GM03348 (cell line): ENCODE results near the gene TPO.

Source experiments
- DNase-seq: peaks from one replicate; pipeline ENCODE4 v3.0.0; 2012; ENCODE audit warnings: low spot score

The TPO gene

GRCh38 chr2:1527153-1527992 is 114.1 kb downstream of the TPO start:
- DNase-seq, result no peak

GRCh38 chr2:1528273-1529064 is 115.2 kb downstream of the TPO start:
- DNase-seq, result no peak

GRCh38 chr2:1538663-1539062 is 125.4 kb downstream of the TPO start:
- DNase-seq, result no peak

GRCh38 chr2:1539441-1539840 is 126.2 kb downstream of the TPO start:
- DNase-seq, result no peak

- DNase-seq, result no peak
Observed at GRCh38 chr2:1539973-1540372, 126.7 kb downstream of the TPO start.

- no peak for DNase-seq
Observed at GRCh38 chr2:1540481-1540880, 127.2 kb downstream of the TPO start.

GRCh38 chr2:1541040-1541439 is 127.8 kb downstream of the TPO start:
- no peak for DNase-seq

GRCh38 chr2:1541819-1542475 is 128.7 kb downstream of the TPO start:
- DNase-seq, result no peak

GRCh38 chr2:1542971-1543370 is 129.7 kb downstream of the TPO start:
- no peak for DNase-seq

- DNase-seq, result no peak
Observed at GRCh38 chr2:1543776-1544477, 130.7 kb downstream of the TPO start.

- DNase-seq, result peak; percentile 63
Observed at GRCh38 chr2:1544478-1545069, 131.3 kb downstream of the TPO start.

- DNase-seq, result peak; percentile 86
Observed at GRCh38 chr2:1546023-1546591, 132.8 kb downstream of the TPO start.

- no peak for DNase-seq
Observed at GRCh38 chr2:1546901-1547300, 133.6 kb downstream of the TPO start.

GRCh38 chr2:1548910-1549673 is 135.8 kb downstream of the TPO start:
- no peak for DNase-seq

GRCh38 chr2:1550076-1550475 is 136.8 kb downstream of the TPO start:
- no peak for DNase-seq

- peak; percentile 92 for DNase-seq
Observed at GRCh38 chr2:1550658-1551316, 137.5 kb downstream of the TPO start.

- DNase-seq, result no peak
Observed at GRCh38 chr2:1551905-1552304, 138.6 kb downstream of the TPO start.

- DNase-seq, result no peak
Observed at GRCh38 chr2:1552611-1553010, 139.3 kb downstream of the TPO start.

GRCh38 chr2:1553671-1554295 is 140.5 kb downstream of the TPO start:
- peak; percentile 76 for DNase-seq

- DNase-seq, result no peak
Observed at GRCh38 chr2:1556286-1556685, 143.0 kb downstream of the TPO start.
